GM18873 (cell line): ENCODE measurements around the gene TRANK1.
"Not testable (repeated sequence)": the region's sequence is repeated elsewhere in the genome, so short reads cannot be mapped to it uniquely, and the experiment has no call there.

Source experiments
- ATAC-seq: cut with Tn5 transposase; IDR thresholded peaks from one replicate; pipeline ENCODE4 v1.9.1; 2021; ENCODE audit warnings: mild to moderate bottlenecking, moderate library complexity, moderate number of reproducible peaks; ENCODE audit not compliant: unreplicated experiment, low FRiP score

Gene TRANK1

DNA sequence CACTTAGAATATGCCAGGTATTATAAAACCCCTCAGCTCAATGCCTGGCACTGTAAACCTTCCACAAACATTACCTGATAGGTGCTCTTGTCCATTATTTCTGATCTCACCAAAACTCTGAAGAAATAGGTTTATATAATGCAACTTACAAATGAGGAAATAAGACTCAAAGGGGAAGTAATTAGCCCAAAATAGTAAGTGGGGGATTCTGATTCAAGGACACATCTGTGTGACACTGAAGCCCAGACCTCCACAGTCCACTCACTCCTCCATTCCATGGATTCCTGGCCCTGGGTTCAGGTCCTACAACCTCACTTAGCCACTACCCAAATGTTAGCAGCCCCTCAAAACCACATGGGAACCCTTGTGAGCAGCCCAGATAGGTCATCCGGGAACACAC is 49.9 kb downstream of the TRANK1 start:
- no peak for ATAC-seq

GRCh38 chr3:36893826-36894225 is 51.0 kb downstream of the TRANK1 start:
- no peak for ATAC-seq

DNA sequence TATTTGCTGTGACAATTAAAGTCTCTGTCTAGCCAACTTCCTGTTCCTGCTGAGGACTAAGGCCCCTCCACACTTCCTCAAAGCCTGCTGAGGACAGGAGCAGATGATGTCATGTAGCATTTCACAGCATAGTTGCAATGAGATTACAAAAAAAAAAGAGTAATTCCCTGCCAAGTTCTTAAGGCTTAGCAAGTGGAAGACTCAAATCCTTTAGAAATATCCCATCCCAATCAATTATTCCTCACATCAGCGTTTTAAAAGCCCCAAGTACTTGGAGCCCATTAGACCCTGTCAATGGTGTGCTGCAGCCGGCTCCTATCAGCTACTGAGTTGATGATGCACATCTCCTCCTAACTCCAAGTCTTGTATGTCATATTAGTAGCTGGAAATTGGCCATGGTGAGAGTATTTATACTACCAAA is 51.7 kb downstream of the TRANK1 start:
- ATAC-seq = no peak

- ATAC-seq = no peak
These were observed 52.3 kb downstream of the TRANK1 start for GRCh38 chr3:36892457-36893136.

GRCh38 chr3:36891701-36892160 is 53.1 kb downstream of the TRANK1 start:
- ATAC-seq = peak; percentile 76

- not testable (repeated sequence) for ATAC-seq
These were observed 53.8 kb downstream of the TRANK1 start for GRCh38 chr3:36891097-36891496.

DNA sequence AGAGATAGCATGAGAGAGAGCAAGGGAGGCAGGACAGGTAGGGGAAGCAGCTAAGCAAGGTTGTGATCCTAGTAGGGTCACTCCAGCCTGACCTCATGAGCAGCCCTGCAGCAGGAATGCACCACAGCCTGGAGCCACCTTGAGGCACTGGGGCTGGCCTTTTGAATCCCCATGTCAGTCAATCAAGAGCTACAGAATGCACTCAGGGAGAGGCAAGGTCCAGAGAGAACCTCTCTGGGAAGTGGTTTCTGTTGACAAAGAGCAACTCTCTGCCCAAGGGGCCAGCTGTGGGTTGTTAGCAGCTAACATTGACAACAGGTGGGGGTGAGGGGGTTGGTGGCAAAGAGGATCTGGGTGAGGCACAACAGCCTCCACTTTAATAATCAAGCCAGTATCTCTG is 54.6 kb downstream of the TRANK1 start:
- ATAC-seq = no peak

- no peak for ATAC-seq
These were observed 63.1 kb downstream of the TRANK1 start for GRCh38 chr3:36881735-36882134.

- not testable (repeated sequence) for ATAC-seq
These were observed 65.0 kb downstream of the TRANK1 start for GRCh38 chr3:36879842-36880241.

DNA sequence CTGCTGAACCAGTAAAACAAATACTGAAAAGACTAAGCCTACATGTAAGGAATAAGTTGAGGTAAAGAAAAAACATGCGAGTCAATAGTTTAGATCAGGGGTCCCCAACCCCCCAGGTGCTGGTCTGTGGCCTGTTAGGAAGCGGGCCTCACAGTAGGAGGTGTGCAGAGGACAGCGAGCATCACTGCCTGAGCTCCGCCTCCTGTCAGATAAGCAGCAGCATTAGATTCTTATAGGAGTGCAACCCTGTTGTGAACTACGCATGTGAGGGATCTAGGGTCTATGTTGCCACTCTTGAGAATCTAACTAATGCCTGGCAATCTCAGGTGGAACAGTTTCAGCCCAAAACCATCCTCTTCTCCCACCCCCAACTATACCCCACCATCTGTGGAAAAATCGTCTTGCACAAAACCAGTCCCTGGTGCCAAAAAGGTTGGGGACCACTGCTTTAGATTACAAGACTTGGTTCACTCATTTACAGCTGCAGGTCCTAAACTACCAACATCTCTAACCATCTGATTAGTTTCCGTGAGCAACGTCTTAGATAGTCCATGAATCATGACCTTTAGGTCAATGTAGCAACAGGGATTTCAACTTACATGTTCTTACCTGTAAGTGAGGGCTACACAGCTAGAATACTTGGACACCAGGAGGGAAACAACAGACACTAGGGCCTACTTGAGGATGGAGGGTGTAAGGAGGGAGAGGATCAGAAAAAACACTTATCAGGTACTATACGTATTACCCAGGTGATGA is 66.7 kb downstream of the TRANK1 start:
- ATAC-seq = no peak

DNA sequence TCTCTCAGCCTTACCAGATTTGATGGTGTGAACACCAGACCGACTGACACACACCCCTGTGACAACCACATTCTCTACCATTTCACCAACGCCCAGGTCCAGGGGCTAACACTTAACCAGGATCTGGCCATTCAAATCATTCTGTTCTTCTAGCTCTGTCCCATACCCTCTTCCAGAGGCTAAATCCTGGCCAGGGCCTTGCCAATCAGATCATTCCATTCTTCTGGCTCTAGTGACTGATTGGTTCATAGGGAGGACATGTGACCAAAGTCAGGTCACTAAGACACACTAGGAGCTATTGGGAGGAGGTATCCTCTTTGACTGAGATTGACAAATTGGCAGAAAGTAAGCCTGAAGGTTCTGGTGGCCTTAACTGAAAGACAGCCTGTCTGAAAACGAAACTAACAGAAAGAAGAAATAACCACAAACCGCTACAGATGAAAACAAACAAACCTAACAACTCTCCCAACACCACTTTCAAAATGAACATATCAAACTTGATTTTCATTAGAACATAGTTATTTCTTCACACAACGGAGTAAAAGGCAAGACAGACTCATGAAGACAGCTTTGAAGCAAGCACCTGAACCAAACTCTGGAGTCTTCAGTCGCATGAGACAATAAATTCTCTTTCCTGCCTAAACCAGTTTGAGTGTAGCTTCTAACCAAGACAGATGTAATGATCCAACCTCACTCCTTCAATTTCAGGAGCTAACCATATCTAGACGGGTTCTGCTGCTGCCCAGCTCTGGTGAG is 68.5 kb downstream of the TRANK1 start:
- peak; percentile 99 for ATAC-seq

GRCh38 chr3:36875397-36875796 is 69.5 kb downstream of the TRANK1 start:
- no peak for ATAC-seq

DNA sequence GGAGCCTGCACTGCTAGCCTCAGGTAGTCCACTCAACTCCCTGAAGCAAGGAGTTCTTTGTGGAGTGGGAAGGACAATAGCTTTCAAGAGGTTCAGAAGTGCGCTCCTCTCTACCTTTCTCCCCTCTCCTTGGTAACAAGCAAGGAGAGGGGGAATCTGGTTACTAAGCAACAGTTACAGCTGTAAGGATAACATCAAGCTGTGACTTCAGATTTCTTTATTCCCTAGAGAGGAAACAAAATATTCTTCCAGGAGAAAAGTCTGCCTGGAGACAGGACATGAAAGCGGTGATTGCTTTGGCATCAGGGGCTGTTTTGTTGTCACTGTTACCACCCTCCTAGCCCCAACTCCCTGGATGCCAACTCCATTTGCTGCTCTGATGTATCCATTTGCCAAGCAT is 70.4 kb downstream of the TRANK1 start:
- ATAC-seq = no peak

DNA sequence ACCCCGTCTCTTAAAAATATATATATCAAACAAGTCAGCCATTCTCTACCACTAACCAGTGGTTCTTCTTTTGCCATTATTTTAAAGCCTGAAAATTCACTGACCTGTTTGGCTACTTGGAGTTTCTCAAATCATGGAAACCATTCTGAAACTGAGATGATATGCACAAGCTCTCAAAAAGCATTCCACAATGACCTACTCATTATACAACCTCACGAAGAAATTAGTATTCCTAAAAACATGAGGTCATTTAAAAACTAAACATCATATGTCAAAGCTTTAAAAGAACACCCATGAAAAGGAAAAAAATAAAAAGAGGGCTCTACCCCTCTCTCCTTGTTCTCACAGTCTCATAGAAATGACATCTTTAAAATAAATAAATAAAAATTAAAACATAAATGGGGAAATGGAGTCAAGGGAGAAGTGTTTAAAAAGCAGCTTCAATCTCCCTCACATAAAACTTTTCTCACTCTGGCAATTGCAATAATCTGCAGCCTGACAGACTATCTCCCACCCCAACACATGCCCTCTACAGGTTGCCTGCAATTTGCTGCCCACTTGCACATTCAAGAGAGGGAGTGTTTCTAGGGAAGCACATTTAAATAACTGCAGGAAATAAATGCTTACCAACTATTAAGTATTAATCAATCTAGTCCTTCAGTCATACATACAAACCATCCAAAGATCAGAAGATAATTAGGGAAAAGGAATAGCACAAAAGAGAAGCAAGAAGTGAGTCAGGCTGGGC is 73.3 kb downstream of the TRANK1 start:
- ATAC-seq = no peak

DNA sequence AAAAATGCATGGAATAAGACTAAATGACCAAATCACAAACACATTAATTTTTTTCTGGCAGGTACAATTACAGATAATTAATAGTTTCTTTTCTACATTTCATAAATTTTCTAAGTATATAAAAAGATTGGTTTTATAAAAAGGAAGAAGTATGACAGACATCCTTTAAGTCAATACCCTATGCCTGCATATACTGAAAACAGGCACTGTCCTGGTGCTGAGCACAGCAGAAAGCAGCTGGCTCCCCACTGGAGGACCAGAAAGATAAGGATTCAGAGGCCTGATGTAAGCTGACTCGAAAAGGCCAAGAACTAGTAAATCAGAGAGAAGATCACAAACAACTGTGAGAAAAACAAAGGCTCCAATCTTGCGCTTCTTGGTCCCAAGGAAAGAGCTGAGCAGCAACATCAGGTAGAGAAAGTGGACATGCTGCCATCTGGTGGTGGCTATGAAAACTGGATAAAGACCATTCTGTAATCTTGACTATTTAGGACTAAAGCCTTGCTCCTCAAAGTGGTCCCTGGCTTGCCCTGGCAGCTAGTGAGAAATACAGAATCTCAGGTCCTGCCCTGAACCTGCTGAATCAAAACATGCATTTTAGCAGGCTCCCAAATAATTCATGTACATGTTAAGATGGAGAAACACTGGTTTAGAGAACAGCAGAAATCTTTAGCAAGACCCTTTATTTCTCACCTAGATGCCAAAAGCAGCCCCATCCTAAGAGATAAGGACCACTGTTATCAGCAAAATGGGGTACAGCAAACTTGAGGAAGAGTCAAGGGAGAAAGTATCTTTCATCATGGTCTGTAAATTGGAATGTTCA is 76.0 kb downstream of the TRANK1 start:
- ATAC-seq = peak; percentile 68

GRCh38 chr3:36867810-36868209 is 77.0 kb downstream of the TRANK1 start:
- ATAC-seq = no peak

- ATAC-seq = no peak
These were observed 78.5 kb downstream of the TRANK1 start for GRCh38 chr3:36866368-36866767.

DNA sequence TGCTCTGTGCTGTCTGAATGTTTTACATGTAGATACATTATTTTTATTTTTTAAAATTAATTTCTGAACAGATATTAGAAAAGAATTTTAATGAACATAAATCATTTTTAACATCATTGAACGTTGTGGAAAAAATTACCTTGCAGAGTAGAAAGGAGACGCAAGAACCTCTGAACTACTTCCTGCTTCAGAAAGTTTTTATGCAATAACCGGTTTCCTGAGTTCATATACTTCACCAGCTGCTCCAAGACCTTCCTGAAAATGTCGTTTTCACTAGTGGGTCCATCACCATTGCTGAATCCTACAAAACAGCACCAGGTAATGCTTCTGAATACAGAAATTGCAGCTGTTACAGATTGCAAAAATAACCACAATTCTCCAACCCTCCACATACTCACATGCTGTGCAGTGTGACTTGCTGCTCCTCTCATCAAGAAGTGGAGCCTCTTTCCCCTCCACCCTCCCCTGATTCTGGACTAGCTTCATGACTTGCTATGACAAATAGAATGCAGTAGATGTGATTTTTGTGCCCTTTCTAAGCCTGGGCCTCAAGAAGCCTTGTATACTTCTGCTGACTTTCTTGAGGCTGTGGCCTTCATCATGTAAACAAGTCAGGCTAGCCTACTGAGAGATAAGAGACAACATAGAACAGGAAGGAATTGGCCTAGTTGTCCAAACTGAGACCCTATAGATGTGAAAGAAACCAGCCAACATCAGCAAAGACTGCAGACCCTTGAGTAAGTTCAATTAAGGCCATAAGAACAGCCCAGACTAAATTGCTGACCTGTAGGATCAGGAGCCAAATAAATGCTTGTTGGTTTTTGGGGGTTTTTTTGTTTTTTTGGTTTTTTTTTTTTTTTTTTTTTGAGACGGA is 80.4 kb downstream of the TRANK1 start:
- ATAC-seq = no peak
